GM19468 (cell line): ENCODE results near the gene XPNPEP1.

ENCODE experiments used
- ATAC-seq: cut with Tn5 transposase; IDR thresholded peaks from one replicate; pipeline ENCODE4 v1.9.1; 2021; ENCODE audit warnings: mild to moderate bottlenecking, moderate library complexity, moderate number of reproducible peaks; ENCODE audit not compliant: unreplicated experiment; ENCODE audit errors: extremely low read depth

XPNPEP1 gene

DNA sequence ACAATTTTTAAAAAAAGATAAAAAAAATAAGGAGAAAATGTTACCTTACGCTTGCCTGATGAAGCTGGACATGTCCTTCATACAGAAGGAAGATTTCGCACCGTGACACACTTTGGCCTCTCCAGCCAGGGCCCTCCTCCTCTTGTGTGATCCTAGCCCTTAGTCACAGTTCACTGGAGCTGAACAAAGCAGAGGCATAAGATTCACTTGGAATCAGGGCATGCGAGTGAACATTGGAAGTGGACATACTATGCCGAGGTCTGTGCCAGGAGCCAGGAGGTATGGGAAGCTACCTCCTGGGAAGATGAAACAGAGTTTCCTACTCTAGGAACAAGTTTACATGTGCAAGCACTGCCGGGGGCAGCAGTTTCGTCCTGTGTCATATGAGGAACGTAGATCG lies 91.5 kb downstream of the XPNPEP1 start:
- ATAC-seq = no peak

DNA sequence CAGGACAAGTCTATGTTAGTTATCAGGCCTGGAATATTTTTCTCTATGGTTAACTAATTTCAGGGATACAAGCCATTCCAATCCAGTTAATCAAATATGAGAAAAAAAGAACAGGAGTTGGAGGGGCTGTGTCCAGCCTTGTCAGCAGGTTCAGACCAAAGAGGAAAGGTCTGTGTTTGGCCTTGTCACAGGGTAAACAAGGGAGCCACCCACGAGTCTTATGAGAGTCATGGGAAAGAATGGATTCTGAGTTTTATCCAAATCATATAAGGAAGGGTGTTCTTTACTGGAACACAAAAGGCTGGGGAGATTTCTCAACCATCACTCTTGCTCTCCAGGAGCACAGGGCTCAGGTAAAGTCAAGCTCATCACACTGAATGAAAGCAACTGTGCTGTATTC lies 99.1 kb downstream of the XPNPEP1 start:
- ATAC-seq = no peak

DNA sequence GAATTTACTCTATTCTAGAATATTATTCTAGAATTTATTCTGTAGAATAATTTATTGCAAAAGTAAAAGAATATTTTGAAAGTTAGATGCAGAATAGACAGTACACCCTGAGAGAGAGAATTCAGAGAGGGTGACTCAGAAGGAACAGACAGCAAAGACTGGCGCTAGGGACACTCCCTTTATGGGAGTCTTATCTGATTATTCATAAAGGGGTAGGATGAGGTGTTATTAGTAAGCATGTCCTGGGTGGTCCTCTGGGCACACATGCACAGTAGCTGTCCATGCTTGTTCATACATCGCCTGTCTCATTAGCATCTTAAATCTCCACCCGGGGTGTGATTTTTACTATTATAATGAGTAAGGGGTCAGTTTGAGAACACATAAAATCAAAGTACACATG lies 100.1 kb downstream of the XPNPEP1 start:
- ATAC-seq = no peak

GRCh38 chr10:109821672-109822071 lies 101.6 kb downstream of the XPNPEP1 start:
- ATAC-seq = no peak

- ATAC-seq = no peak
These were observed 102.5 kb downstream of the XPNPEP1 start for GRCh38 chr10:109820620-109821405.

DNA sequence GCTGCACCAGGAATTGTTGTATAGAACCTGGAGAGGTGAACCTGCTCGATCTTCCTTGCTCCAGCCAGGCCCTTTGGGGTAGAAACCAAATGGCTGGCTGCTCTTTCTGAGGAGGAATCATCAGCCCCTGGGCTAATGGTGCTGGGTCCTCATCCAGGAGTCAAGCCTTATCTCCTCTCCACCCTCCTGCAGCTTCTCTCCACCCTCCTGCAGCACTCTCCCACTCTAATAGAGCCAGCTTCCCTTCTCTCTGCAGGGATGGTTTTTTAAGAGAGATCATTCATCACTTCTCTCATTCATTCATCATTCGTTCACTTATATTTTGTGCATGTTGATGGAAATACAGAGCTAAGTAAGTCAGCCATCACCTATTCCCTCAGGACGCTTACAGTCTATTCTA lies 103.5 kb downstream of the XPNPEP1 start:
- no peak for ATAC-seq
